ENCODE data around the gene PLCH1. TPM values are rescaled to one million over a fixed set of nuclear protein-coding genes. Genes with fewer than 3 reads are reported as not detected.

The PLCH1 gene
- total RNA-seq, 1 donor from 2014 or later: 0.25 TPM

- no peak for DNase-seq (ENCODE audit: extremely low spot score in 2 of 2)
- H3K27me3 ChIP-seq: no peaks in the 10 kb centered on the region
- no peak overlapping the region for H3K27ac ChIP-seq
- no peaks in the 10 kb centered on the region for H3K36me3 ChIP-seq
- no peaks in the 10 kb centered on the region for H3K4me1 ChIP-seq
- TF ChIP-seq POLR2AphosphoS5 (IDR thresholded peaks at IDR 0.05; ENCODE audit: insufficient read depth in 1 of 2, low read depth in 1 of 2) (no peak), POLR2A (IDR thresholded peaks at IDR 0.05) (no peak), CTCF (IDR thresholded peaks at IDR 0.05) (no peak)
- intact Hi-C loops (cut with DNase I): no loop called here
- no peaks in the 10 kb centered on the region for H3K9me3 ChIP-seq
- H3K4me3 ChIP-seq: no peak overlapping the region
Observed at GRCh38 chr3:155550391-155550790, 194.5 kb downstream of the PLCH1 start.

DNA sequence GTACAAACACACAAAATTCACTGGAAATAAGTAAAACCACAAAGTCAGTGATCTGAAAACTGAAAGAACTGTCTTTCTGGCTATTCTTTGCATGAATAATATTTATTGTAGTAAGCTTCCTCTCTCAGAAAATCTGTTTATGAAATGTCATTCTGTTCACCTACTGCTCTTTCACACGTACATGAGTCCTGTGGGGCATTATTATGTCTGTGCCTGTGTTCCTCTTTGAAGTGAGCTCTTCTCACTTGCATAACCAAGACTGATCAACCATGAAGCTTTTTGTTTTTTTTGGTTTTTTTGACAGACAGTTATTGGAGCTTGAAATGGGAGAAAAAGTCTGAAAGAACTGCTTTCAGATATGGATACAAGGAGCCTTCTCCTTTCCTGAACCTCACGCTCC lies 195.8 kb downstream of the PLCH1 start:
- Histone ChIP-seq H3K4me3 (no peak overlapping the region), H3K27me3 (no peaks in the 10 kb centered on the region), H3K4me1 (no peaks in the 10 kb centered on the region), H3K27ac (no peak overlapping the region), H3K36me3 (no peaks in the 10 kb centered on the region), H3K9me3 (no peaks in the 10 kb centered on the region)
- intact Hi-C loops (cut with DNase I): loop anchor here (10.0 kb wide), 1 partner anchor 1594 kb away; no protein-coding TSS in a partner anchor
- DNase-seq (ENCODE audit: extremely low spot score in 2 of 2): no peak
- no peak for TF ChIP-seq POLR2A (IDR thresholded peaks at IDR 0.05)
- TF ChIP-seq CTCF (IDR thresholded peaks at IDR 0.05): no peak
- TF ChIP-seq POLR2AphosphoS5 (IDR thresholded peaks at IDR 0.05; ENCODE audit: insufficient read depth in 1 of 2, low read depth in 1 of 2): no peak

DNA sequence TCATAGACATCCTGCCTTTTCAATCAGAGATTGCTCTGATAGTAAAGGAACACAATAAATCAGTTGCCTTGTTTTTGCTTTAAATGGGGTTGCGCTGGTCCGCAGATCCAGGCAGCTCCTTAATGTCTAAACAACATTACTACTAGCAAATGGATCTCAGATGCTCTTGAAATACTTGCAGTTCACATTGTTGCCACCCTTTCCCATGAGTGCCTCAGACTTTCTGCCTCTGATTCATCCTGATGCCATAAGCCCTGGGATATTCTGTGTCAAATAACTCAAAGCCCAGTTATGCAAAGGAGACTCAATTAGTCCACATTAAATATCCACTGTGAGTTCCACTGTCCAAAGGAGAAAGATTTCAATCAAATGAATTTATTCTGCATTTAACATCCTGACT lies 196.7 kb downstream of the PLCH1 start:
- H3K4me3 ChIP-seq: no peak overlapping the region
- DNase-seq (ENCODE audit: extremely low spot score in 2 of 2): no peak
- intact Hi-C loops (cut with DNase I): loop anchor here (10.0 kb wide), 1 partner anchor 1593 kb away; no protein-coding TSS in a partner anchor
- H3K27me3 ChIP-seq: no peaks in the 10 kb centered on the region
- no peaks in the 10 kb centered on the region for H3K9me3 ChIP-seq
- no peaks in the 10 kb centered on the region for H3K36me3 ChIP-seq
- no peaks in the 10 kb centered on the region for H3K4me1 ChIP-seq
- TF ChIP-seq CTCF (IDR thresholded peaks at IDR 0.05) (no peak), POLR2AphosphoS5 (IDR thresholded peaks at IDR 0.05; ENCODE audit: insufficient read depth in 1 of 2, low read depth in 1 of 2) (no peak), POLR2A (IDR thresholded peaks at IDR 0.05) (no peak)
- no peak overlapping the region for H3K27ac ChIP-seq

- intact Hi-C loops (cut with DNase I): no loop called here
- Histone ChIP-seq H3K9me3 (no peaks in the 10 kb centered on the region), H3K36me3 (no peaks in the 10 kb centered on the region), H3K4me3 (no peak overlapping the region), H3K4me1 (no peaks in the 10 kb centered on the region), H3K27ac (no peak overlapping the region), H3K27me3 (no peaks in the 10 kb centered on the region)
- TF ChIP-seq POLR2A (IDR thresholded peaks at IDR 0.05) (no peak), CTCF (IDR thresholded peaks at IDR 0.05) (no peak), POLR2AphosphoS5 (IDR thresholded peaks at IDR 0.05; ENCODE audit: insufficient read depth in 1 of 2, low read depth in 1 of 2) (no peak)
- no peak for DNase-seq (ENCODE audit: extremely low spot score in 2 of 2)
Observed at GRCh38 chr3:155535098-155535497, 209.8 kb downstream of the PLCH1 start.

DNA sequence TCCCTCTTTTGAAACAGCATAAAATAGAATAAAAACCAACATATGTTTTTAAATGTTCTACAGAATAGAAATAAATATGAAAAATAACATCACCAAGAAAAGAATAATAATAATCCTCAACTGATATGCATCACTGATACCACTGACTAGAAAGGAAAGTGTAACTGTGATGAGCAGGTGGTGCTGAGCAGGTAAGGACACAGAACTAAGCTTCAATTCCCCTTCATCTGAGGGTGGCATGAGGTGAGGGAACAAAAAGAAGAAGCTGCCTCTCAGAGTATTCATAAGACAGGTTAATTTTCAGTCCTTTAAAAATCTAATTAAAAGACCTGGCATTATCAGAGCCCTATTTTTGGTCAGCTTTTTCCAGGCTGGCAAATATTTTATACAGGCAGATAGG lies 216.3 kb downstream of the PLCH1 start:
- no peak for DNase-seq (ENCODE audit: extremely low spot score in 2 of 2)
- Histone ChIP-seq H3K27me3 (no peaks in the 10 kb centered on the region), H3K4me1 (no peaks in the 10 kb centered on the region), H3K36me3 (no peaks in the 10 kb centered on the region), H3K9me3 (no peaks in the 10 kb centered on the region), H3K27ac (no peak overlapping the region), H3K4me3 (no peak overlapping the region)
- intact Hi-C loops (cut with DNase I): no loop called here
- TF ChIP-seq POLR2A (IDR thresholded peaks at IDR 0.05): no peak
- no peak for TF ChIP-seq POLR2AphosphoS5 (IDR thresholded peaks at IDR 0.05; ENCODE audit: insufficient read depth in 1 of 2, low read depth in 1 of 2)
- TF ChIP-seq CTCF (IDR thresholded peaks at IDR 0.05): no peak
